Suppressor macrophage treated with lipopolysaccharide for 4 hours (primary cell): ENCODE data around the gene SPECC1L.

Experiments
- DNase-seq: peaks from one replicate; pipeline ENCODE4 v3.0.0-alpha.2; 2020

SPECC1L gene

GRCh38 chr22:24403346-24403745 lies 132.7 kb downstream of the SPECC1L start:
- DNase-seq = no peak

- no peak for DNase-seq
These were observed 134.1 kb downstream of the SPECC1L start for GRCh38 chr22:24404561-24405275.

- DNase-seq = no peak
These were observed 135.1 kb downstream of the SPECC1L start for GRCh38 chr22:24405631-24406321.

GRCh38 chr22:24406322-24407277 lies 136.0 kb downstream of the SPECC1L start:
- DNase-seq = no peak

GRCh38 chr22:24407278-24407665 lies 136.6 kb downstream of the SPECC1L start:
- no peak for DNase-seq

- no peak for DNase-seq
These were observed 137.3 kb downstream of the SPECC1L start for GRCh38 chr22:24407884-24408283.

- no peak for DNase-seq
These were observed 138.0 kb downstream of the SPECC1L start for GRCh38 chr22:24408630-24409029.

GRCh38 chr22:24409707-24410106 lies 139.1 kb downstream of the SPECC1L start:
- DNase-seq = no peak

- DNase-seq = no peak
These were observed 139.7 kb downstream of the SPECC1L start for GRCh38 chr22:24410110-24410856.

- DNase-seq = no peak
These were observed 140.8 kb downstream of the SPECC1L start for GRCh38 chr22:24411256-24412004.

GRCh38 chr22:24412274-24412673 lies 141.6 kb downstream of the SPECC1L start:
- no peak for DNase-seq

GRCh38 chr22:24413271-24413670 lies 142.6 kb downstream of the SPECC1L start:
- DNase-seq = no peak

GRCh38 chr22:24413736-24414385 lies 143.2 kb downstream of the SPECC1L start:
- DNase-seq = no peak

GRCh38 chr22:24414523-24414922 lies 143.9 kb downstream of the SPECC1L start:
- no peak for DNase-seq

- no peak for DNase-seq
These were observed 144.6 kb downstream of the SPECC1L start for GRCh38 chr22:24414984-24415945.

GRCh38 chr22:24416095-24416494 lies 145.5 kb downstream of the SPECC1L start:
- DNase-seq = no peak

GRCh38 chr22:24416611-24417010 lies 146.0 kb downstream of the SPECC1L start:
- no peak for DNase-seq

- DNase-seq = no peak
These were observed 146.6 kb downstream of the SPECC1L start for GRCh38 chr22:24417200-24417599.

GRCh38 chr22:24417901-24418641 lies 147.4 kb downstream of the SPECC1L start:
- no peak for DNase-seq
